K562 (cell line): ENCODE measurements around the gene CAMK1D. TPM values are rescaled to one million over a fixed set of nuclear protein-coding genes. Genes with fewer than 3 reads are reported as not detected.

ENCODE experiments used
- ATAC-seq: fragments of 200-7000 bp; cut with Tn5 transposase; 3 replicates; pipeline ENCODE4 v1.9.1; 2020; ENCODE audit warnings: moderate library complexity
- BruUV-seq: library from RNA; stranded (reverse); fragments of 400-500 nt; replicated peaks from 2 replicates; lab custom pipeline; 2021; lab: Mats Ljungman, UMichigan
- CTCF ChIA-PET: fragments of 300-600 bp; formaldehyde crosslinking; extraction: SDS; loops from one replicate; lab custom pipeline; 2021; ENCODE audit warnings: low intra/inter-chr PET ratio; lab: Yijun Ruan, JAX
- POLR2A ChIA-PET: fragments of 300-600, 350-650 bp; sonication (Branson Sonifier 250); formaldehyde crosslinking; extraction: SDS; loops from one replicate; lab custom pipeline; 2021; ENCODE audit warnings: antibody characterized with exemption, inconsistent platforms; lab: Yijun Ruan, JAX
- DNase-seq, 4 experiments: peaks; one replicate each; pipeline versions ENCODE4 v3.0.0 to v3.0.0-alpha.2; 2011 to 2018; ENCODE audit warnings: low spot score in 3 of 4, mixed read lengths in 3 of 4; ENCODE audit errors: extremely low read depth in 1 of 4
- FAIRE-seq: peaks from 2 replicates; lab custom pipeline; 2011; peaks lifted over from hg19 to GRCh38; lab: Jason Lieb, UNC
- H2AFZ ChIP-seq: 2 replicates; pipeline ENCODE4 v1.6.0; 2011; ENCODE audit warnings: low read depth, low read length, control low read depth, inconsistent platforms
- H3K27ac ChIP-seq: fragments of 200-600 bp; 3 replicates; pipeline ENCODE4 v1.8.0; 2011; ENCODE audit warnings: low read depth, mild to moderate bottlenecking, control low read depth, inconsistent platforms, low read length, moderate library complexity, mixed read lengths; ENCODE audit errors: extremely low read depth
- H3K27me3 ChIP-seq, 2 experiments: fragments of 300-600 bp in 1 of 2; 2 replicates in 1 of 2; 3 replicates in 1 of 2; pipeline versions ENCODE4 v1.6.0 to v1.8.0; 2011; ENCODE audit warnings: inconsistent platforms in 2 of 2, low read length in 2 of 2, mild to moderate bottlenecking in 1 of 2, mixed read lengths in 1 of 2, moderate library complexity in 1 of 2; ENCODE audit not compliant: control insufficient read depth in 2 of 2, insufficient read depth in 2 of 2
- H3K36me3 ChIP-seq: fragments of 300-600 bp; 3 replicates; pipeline ENCODE4 v1.8.0; 2011; ENCODE audit warnings: mild to moderate bottlenecking, low read length, inconsistent platforms; ENCODE audit not compliant: control insufficient read depth, insufficient read depth
- H3K4me1 ChIP-seq, 2 experiments: fragments of 200-600 bp in 1 of 2; replicated peaks in 1 of 2; 2 replicates in 1 of 2; 3 replicates in 1 of 2; pipeline versions ENCODE4 v1.5.1 to v1.8.0; 2011; ENCODE audit warnings: inconsistent platforms in 2 of 2, low read length in 2 of 2, mild to moderate bottlenecking in 1 of 2, mixed read lengths in 1 of 2, moderate library complexity in 1 of 2; ENCODE audit not compliant: control insufficient read depth in 2 of 2, insufficient read depth in 2 of 2
- H3K4me2 ChIP-seq: 2 replicates; pipeline ENCODE4 v1.6.1; 2011; ENCODE audit warnings: low read length, control low read depth, inconsistent platforms, mixed read lengths; ENCODE audit not compliant: insufficient read depth
- H3K4me3 ChIP-seq: fragments of 200-600 bp; sonication (generic), shearing (Covaris generic); 2 replicates; pipeline ENCODE4 v1.5.1; 2016; ENCODE audit warnings: control low read depth, inconsistent platforms
- H3K79me2 ChIP-seq: fragments of 200-600 bp; 3 replicates; pipeline ENCODE4 v1.8.0; 2011; ENCODE audit warnings: low read length, inconsistent platforms; ENCODE audit not compliant: control insufficient read depth, insufficient read depth
- H3K9ac ChIP-seq, 2 experiments: 2 replicates each; pipeline versions ENCODE4 v1.6.0 to v1.6.1; 2011; ENCODE audit warnings: low read depth in 2 of 2, low read length in 2 of 2, control low read depth in 1 of 2, inconsistent platforms in 1 of 2, mild to moderate bottlenecking in 1 of 2, mixed read lengths in 1 of 2; ENCODE audit not compliant: insufficient read depth in 1 of 2
- H3K9me1 ChIP-seq: one replicate; pipeline ENCODE4 v1.6.0; 2011; ENCODE audit warnings: inconsistent platforms, mild to moderate bottlenecking, low read length, moderate library complexity; ENCODE audit not compliant: control insufficient read depth, insufficient read depth
- H3K9me3 ChIP-seq: replicated peaks from 2 replicates; pipeline ENCODE4 v1.5.1; 2011; ENCODE audit warnings: low read depth, low read length, inconsistent platforms; ENCODE audit not compliant: control insufficient read depth, insufficient read depth
- H4K20me1 ChIP-seq: replicated peaks from 2 replicates; pipeline ENCODE4 v1.6.1; 2011; ENCODE audit warnings: low read length, inconsistent platforms, mixed read lengths; ENCODE audit not compliant: control insufficient read depth, insufficient read depth
- ARID2 ChIP-seq: fragments of 450-650 bp; IDR thresholded peaks from 2 replicates; pipeline ENCODE4 v1.6.1; 2017; ENCODE audit warnings: antibody characterized with exemption, mild to moderate bottlenecking
- CAMTA2 ChIP-seq: fragments of 250-450 bp; sonication (Bioruptor Pico); conservative IDR thresholded peaks from 2 replicates; pipeline ENCODE4 v1.5.1; 2022
- CCNT2 ChIP-seq: IDR thresholded peaks from 2 replicates; pipeline ENCODE4 v1.6.1; 2011; ENCODE audit warnings: borderline replicate concordance, low read depth, mild to moderate bottlenecking, moderate library complexity, mixed read lengths, low read length; ENCODE audit not compliant: insufficient read length; ENCODE audit errors: extremely low read depth
- NFYB ChIP-seq: IDR thresholded peaks from 2 replicates; pipeline ENCODE4 v1.6.1; 2011; ENCODE audit warnings: mild to moderate bottlenecking, moderate library complexity; ENCODE audit not compliant: insufficient read length; ENCODE audit errors: extremely low read depth
- POU5F1 ChIP-seq: fragments of 150-350 bp; IDR thresholded peaks from 2 replicates; pipeline ENCODE4 v1.6.1; 2014; ENCODE audit warnings: borderline replicate concordance, low read length, low read depth, mild to moderate bottlenecking; ENCODE audit not compliant: partially characterized antibody
- RBM39 ChIP-seq: fragments of 200-400 bp; formaldehyde crosslinking; optimal IDR thresholded peaks from 2 replicates; pipeline ENCODE3; 2018; ENCODE audit warnings: low read depth, low read length
- SRF ChIP-seq, 2 experiments: fragments of 250-450, 450-650 bp in 1 of 2; sonication (Bioruptor Pico) in 1 of 2; sonication (generic) in 1 of 2; formaldehyde crosslinking; IDR thresholded peaks; 2 replicates each; pipeline versions ENCODE4 v1.5.0 to v1.5.1; 2020 to 2022; ENCODE audit warnings: mild to moderate bottlenecking in 1 of 2, missing genetic modification reagents in 1 of 2
- TAF15 ChIP-seq: fragments of 200-400 bp; formaldehyde crosslinking; IDR thresholded peaks from 2 replicates; pipeline ENCODE4 v1.6.1; 2017; ENCODE audit warnings: mild to moderate bottlenecking, low read depth, low read length, moderate library complexity
- ZBTB8A ChIP-seq: fragments of 450-650 bp; IDR thresholded peaks from 2 replicates; pipeline ENCODE4 v1.6.1; 2018; ENCODE audit warnings: mild to moderate bottlenecking, moderate library complexity; ENCODE audit not compliant: partially characterized antibody
- ZNF316 ChIP-seq: fragments of 450-650 bp; IDR thresholded peaks from 2 replicates; pipeline ENCODE4 v1.6.1; 2016
- ZNF695 ChIP-seq: fragments of 450-650 bp; formaldehyde crosslinking; IDR thresholded peaks from 2 replicates; pipeline ENCODE4 v1.4.0; 2020; ENCODE audit warnings: mild to moderate bottlenecking, moderate library complexity
- ZSCAN29 ChIP-seq: fragments of 450-650 bp; IDR thresholded peaks from 2 replicates; pipeline ENCODE4 v1.6.1; 2017
- WGBS: fragments of 100-300 bp; shearing (Covaris generic); methylation state at CpG from one replicate; pipeline ENCODE4 v1.1.6; 2016; ENCODE audit warnings: low coverage, mixed read lengths; ENCODE audit not compliant: insufficient coverage; ENCODE audit errors: missing lambda C conversion rate; 5-methylcytosine and 5-hydroxymethylcytosine counted together
- in situ Hi-C: fragments of 300-500 bp; cut with MboI; formaldehyde crosslinking; loops from 4 replicates; pipeline ENCODE4 v1.15.0; 2018; ENCODE audit warnings: inconsistent platforms, mixed read lengths
- intact Hi-C: fragments of 100-400 bp; cut with micrococcal nuclease; formaldehyde crosslinking; loops from 2 replicates; pipeline ENCODE4 v1.14.2; 2022
- polyA plus RNA-seq, 8 experiments: library from polyadenylated mRNA; depleted of rRNA in 4 of 8; stranded (reverse) in 5 of 8; unstranded in 3 of 8; fragments of >200 nt; fragmentation: Nextera tagmentation in 2 of 8; fragmentation: Illumina TruSeq in 1 of 8; extraction: Ambion mirVana in 2 of 8; extraction: Trizol in 1 of 8; gene quantifications; 2 replicates each; pipeline versions ENCODE4 v1.2.1 to v1.2.3, GENCODE V29; 2011 to 2014; ENCODE audit warnings: inconsistent platforms in 1 of 8, missing spikeins in 1 of 8
- total RNA-seq, 7 experiments: library from RNA; depleted of rRNA in 6 of 7; stranded (reverse); fragments of >200 nt in 6 of 7; fragmentation: Illumina TruSeq in 2 of 7; extraction: Trizol in 2 of 7; gene quantifications; 2 replicates each; pipeline versions ENCODE4 v1.2.1 to v1.2.3, GENCODE V29; 2011 to 2021; ENCODE audit warnings: low replicate concordance in 1 of 7
- TF ChIP-seq, protein P1 (sequence below): fragments of 250-450 bp; sonication (Bioruptor Pico); IDR thresholded peaks from 2 replicates; pipeline ENCODE4 v1.5.1; 2021; ENCODE audit warnings: mild to moderate bottlenecking
- TF ChIP-seq, protein P2 (sequence below): IDR thresholded peaks from 2 replicates; pipeline ENCODE4 v1.6.1; 2011; ENCODE audit warnings: borderline replicate concordance, low read depth, mild to moderate bottlenecking, moderate library complexity, low read length; ENCODE audit not compliant: insufficient read depth, poor library complexity, severe bottlenecking
- TF ChIP-seq, protein P3 (sequence below): fragments of 450-650 bp; formaldehyde crosslinking; IDR thresholded peaks from 2 replicates; pipeline ENCODE4 v1.4.0; 2022; ENCODE audit warnings: missing genetic modification characterization

Gene CAMK1D
- total and polyA plus RNA-seq, 9 of the 15 experiments (the other 6 are each of a cell fraction or from before 2014, with no cell fraction given), result 0.12 to 0.24 (median 0.20) TPM; not detected in 5

DNA sequence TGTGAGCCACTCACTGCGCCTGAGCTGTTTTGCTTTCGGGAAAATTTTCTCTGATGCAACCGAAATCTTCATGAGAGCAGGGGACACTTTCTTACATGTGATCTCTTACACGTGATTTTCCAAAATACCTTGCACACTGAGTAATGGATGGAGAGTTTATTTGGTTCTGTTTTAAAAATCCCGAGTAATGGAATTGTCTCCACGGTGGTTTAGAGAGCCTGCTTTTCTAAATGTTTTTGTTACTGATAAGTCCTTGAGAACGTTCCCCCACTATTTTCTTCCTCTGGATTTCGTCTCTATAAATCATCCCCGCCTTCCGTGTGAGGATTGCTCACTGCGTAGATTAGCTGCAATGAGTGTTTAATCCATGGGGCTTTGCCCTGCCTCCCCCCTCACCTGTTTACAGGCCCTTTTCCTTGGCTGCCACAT lies 25.7 kb downstream of the CAMK1D start:
- no peak overlapping the region for H2AFZ ChIP-seq
- no peaks in the 10 kb centered on the region for H4K20me1 ChIP-seq
- WGBS, result 9% methylated on average over 11 of the region's 11 CpGs
- peaks cover 12 to 42% of the 10 kb centered on the region in 2 experiments for H3K27me3 ChIP-seq
- DNase-seq (no peak), FAIRE-seq (no peak), ATAC-seq (no peak)
- no peak for TF ChIP-seq SRF (CRISPR knock-in tag; IDR thresholded peaks at IDR 0.05)
- no peak for TF ChIP-seq ZBTB8A
- no peak for TF ChIP-seq TAF15
- no peak for TF ChIP-seq ZNF695 (CRISPR knock-in tag)
- TF ChIP-seq CAMTA2 (CRISPR knock-in tag), result no peak
- no peak for TF ChIP-seq POU5F1
- no peak for TF ChIP-seq ZNF316
- no peak for TF ChIP-seq ARID2
- TF ChIP-seq ZSCAN29, result no peak
- TF ChIP-seq, protein P1, sequence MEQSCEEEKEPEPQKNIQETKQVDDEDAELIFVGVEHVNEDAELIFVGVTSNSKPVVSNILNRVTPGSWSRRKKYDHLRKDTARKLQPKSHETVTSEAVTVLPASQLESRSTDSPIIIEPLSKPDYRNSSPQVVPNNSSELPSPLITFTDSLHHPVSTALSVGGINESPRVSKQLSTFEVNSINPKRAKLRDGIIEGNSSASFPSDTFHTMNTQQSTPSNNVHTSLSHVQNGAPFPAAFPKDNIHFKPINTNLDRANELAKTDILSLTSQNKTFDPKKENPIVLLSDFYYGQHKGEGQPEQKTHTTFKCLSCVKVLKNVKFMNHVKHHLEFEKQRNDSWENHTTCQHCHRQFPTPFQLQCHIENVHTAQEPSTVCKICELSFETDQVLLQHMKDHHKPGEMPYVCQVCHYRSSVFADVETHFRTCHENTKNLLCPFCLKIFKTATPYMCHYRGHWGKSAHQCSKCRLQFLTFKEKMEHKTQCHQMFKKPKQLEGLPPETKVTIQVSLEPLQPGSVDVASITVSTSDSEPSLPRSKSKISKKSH, result no peak
- no peak for TF ChIP-seq RBM39
- no peak for TF ChIP-seq CCNT2
- TF ChIP-seq, protein P2, sequence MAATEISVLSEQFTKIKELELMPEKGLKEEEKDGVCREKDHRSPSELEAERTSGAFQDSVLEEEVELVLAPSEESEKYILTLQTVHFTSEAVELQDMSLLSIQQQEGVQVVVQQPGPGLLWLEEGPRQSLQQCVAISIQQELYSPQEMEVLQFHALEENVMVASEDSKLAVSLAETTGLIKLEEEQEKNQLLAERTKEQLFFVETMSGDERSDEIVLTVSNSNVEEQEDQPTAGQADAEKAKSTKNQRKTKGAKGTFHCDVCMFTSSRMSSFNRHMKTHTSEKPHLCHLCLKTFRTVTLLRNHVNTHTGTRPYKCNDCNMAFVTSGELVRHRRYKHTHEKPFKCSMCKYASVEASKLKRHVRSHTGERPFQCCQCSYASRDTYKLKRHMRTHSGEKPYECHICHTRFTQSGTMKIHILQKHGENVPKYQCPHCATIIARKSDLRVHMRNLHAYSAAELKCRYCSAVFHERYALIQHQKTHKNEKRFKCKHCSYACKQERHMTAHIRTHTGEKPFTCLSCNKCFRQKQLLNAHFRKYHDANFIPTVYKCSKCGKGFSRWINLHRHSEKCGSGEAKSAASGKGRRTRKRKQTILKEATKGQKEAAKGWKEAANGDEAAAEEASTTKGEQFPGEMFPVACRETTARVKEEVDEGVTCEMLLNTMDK, result no peak
- TF ChIP-seq NFYB, result no peak
- TF ChIP-seq, protein P3, sequence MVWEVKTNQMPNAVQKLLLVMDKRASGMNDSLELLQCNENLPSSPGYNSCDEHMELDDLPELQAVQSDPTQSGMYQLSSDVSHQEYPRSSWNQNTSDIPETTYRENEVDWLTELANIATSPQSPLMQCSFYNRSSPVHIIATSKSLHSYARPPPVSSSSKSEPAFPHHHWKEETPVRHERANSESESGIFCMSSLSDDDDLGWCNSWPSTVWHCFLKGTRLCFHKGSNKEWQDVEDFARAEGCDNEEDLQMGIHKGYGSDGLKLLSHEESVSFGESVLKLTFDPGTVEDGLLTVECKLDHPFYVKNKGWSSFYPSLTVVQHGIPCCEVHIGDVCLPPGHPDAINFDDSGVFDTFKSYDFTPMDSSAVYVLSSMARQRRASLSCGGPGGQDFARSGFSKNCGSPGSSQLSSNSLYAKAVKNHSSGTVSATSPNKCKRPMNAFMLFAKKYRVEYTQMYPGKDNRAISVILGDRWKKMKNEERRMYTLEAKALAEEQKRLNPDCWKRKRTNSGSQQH (CRISPR knock-in tag), result no peak
- no peak overlapping the region for H3K4me3 ChIP-seq
- H3K79me2 ChIP-seq, result no peaks in the 10 kb centered on the region
- H3K4me1 ChIP-seq, result no peaks in the 10 kb centered on the region; a peak in 1 of 5 replicates
- no peaks in the 10 kb centered on the region for H3K9me1 ChIP-seq
- POLR2A ChIA-PET, result no interaction called here
- CTCF ChIA-PET, result no interaction called here
- no peaks in the 10 kb centered on the region for H3K9me3 ChIP-seq
- H3K4me2 ChIP-seq, result no peak overlapping the region
- intact Hi-C loops, result no loop called here
- in situ Hi-C loops, result no loop called here
- H3K9ac ChIP-seq, result no peak overlapping the region
- no peaks in the 10 kb centered on the region for H3K36me3 ChIP-seq
- H3K27ac ChIP-seq, result no peak overlapping the region
- no TSS peak for BruUV-seq
